GM23338 (cell line): ENCODE results near the gene FBXW10B.

Experiments
- EZH2 ChIP-seq: fragments of 200-600 bp; sonication (generic); IDR thresholded peaks from one replicate; pipeline ENCODE4 v1.8.0; 2017; ENCODE audit warnings: antibody characterized with exemption, mild to moderate bottlenecking, low read depth; ENCODE audit not compliant: unreplicated experiment
- EZH2phosphoT487 ChIP-seq: fragments of 200-600 bp; sonication (generic); IDR thresholded peaks from one replicate; pipeline ENCODE4 v1.8.1; 2018; ENCODE audit warnings: antibody characterized with exemption; ENCODE audit not compliant: unreplicated experiment
- TF ChIP-seq, protein P1 (sequence below), 2 experiments: fragments of 200-600 bp in 1 of 2; sonication (generic) in 1 of 2; conservative IDR thresholded peaks; 2 replicates each; pipeline versions ENCODE4 v1.5.1 to v1.6.1; 2016 to 2017; ENCODE audit warnings: antibody characterized with exemption in 2 of 2, low read depth in 2 of 2, mild to moderate bottlenecking in 2 of 2, moderate library complexity in 1 of 2

DNA sequence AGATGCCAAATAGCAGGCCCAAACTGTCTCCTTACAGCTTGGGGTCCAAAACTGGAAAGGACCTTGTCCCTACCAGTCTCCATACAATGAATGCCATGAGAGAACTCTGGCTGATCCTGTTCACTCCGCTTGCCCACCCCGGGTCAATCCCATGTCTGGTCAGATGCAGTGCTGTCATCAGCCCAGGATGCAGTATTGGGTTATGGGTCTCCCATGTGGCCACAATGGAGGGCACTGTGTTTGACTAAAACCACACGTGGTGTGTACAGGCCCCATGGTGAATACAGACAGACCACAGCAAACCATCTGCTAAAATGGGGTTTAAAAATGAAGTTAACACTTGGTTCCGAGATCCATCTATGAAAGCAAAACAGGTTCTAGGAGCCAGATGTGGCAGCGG, 44.2 kb upstream of the FBXW10B start:
- TF ChIP-seq, protein P1, sequence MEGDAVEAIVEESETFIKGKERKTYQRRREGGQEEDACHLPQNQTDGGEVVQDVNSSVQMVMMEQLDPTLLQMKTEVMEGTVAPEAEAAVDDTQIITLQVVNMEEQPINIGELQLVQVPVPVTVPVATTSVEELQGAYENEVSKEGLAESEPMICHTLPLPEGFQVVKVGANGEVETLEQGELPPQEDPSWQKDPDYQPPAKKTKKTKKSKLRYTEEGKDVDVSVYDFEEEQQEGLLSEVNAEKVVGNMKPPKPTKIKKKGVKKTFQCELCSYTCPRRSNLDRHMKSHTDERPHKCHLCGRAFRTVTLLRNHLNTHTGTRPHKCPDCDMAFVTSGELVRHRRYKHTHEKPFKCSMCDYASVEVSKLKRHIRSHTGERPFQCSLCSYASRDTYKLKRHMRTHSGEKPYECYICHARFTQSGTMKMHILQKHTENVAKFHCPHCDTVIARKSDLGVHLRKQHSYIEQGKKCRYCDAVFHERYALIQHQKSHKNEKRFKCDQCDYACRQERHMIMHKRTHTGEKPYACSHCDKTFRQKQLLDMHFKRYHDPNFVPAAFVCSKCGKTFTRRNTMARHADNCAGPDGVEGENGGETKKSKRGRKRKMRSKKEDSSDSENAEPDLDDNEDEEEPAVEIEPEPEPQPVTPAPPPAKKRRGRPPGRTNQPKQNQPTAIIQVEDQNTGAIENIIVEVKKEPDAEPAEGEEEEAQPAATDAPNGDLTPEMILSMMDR (conservative IDR thresholded peaks at IDR 0.05; ENCODE audit: low read depth in 2 of 2): no peak
- TF ChIP-seq EZH2: no peak
- TF ChIP-seq EZH2phosphoT487: no peak
